ENCODE data around the gene PTPN7.
"Not testable (repeated sequence)": the region's sequence is repeated elsewhere in the genome, so short reads cannot be mapped to it uniquely, and the experiment has no call there.

Gene PTPN7

GRCh38 chr1:202182040-202182877, 21.9 kb upstream of the PTPN7 start:
- FAIRE-seq, result no peak
- no peak for TF ChIP-seq POLR2A (IDR thresholded peaks at IDR 0.05; ENCODE audit: low read depth, low read length)

GRCh38 chr1:202181586-202181985, 21.2 kb upstream of the PTPN7 start:
- FAIRE-seq (no peak), DNase-seq (ENCODE audit: insufficient read length, low spot score) (no peak)
- no peak for TF ChIP-seq POLR2A (IDR thresholded peaks at IDR 0.05; ENCODE audit: low read depth, low read length)

More at GRCh38 chr1:202182040-202182877, 21.9 kb upstream of the PTPN7 start:
- DNase-seq (ENCODE audit: insufficient read length, low spot score), result no peak

GRCh38 chr1:202180751-202181139, 20.3 kb upstream of the PTPN7 start:
- FAIRE-seq; DNase-seq (ENCODE audit: insufficient read length, low spot score): not testable (repeated sequence)

GRCh38 chr1:202179828-202180750, 19.7 kb upstream of the PTPN7 start:
- TF ChIP-seq POLR2A (IDR thresholded peaks at IDR 0.05; ENCODE audit: low read depth, low read length), result no peak
- DNase-seq (ENCODE audit: insufficient read length, low spot score) (no peak), FAIRE-seq (no peak)

- FAIRE-seq (no peak), DNase-seq (ENCODE audit: insufficient read length, low spot score) (no peak)
- no peak for TF ChIP-seq POLR2A (IDR thresholded peaks at IDR 0.05; ENCODE audit: low read depth, low read length)
These were observed 16.8 kb upstream of the PTPN7 start for GRCh38 chr1:202176949-202177927.

- DNase-seq (ENCODE audit: insufficient read length, low spot score) (no peak), FAIRE-seq (no peak)
- TF ChIP-seq POLR2A (IDR thresholded peaks at IDR 0.05; ENCODE audit: low read depth, low read length), result no peak
These were observed 13.6 kb upstream of the PTPN7 start for GRCh38 chr1:202173993-202174392.

GRCh38 chr1:202172015-202172355, 11.6 kb upstream of the PTPN7 start:
- FAIRE-seq, result no peak
- no peak for DNase-seq (ENCODE audit: insufficient read length, low spot score)
- TF ChIP-seq POLR2A (IDR thresholded peaks at IDR 0.05; ENCODE audit: low read depth, low read length), result no peak

GRCh38 chr1:202171292-202172014, 11.1 kb upstream of the PTPN7 start:
- DNase-seq (ENCODE audit: insufficient read length, low spot score), result no peak
- no peak for TF ChIP-seq POLR2A (IDR thresholded peaks at IDR 0.05; ENCODE audit: low read depth, low read length)
- FAIRE-seq, result no peak

- FAIRE-seq (no peak), DNase-seq (ENCODE audit: insufficient read length, low spot score) (no peak)
- no peak for TF ChIP-seq POLR2A (IDR thresholded peaks at IDR 0.05; ENCODE audit: low read depth, low read length)
These were observed 10.3 kb upstream of the PTPN7 start for GRCh38 chr1:202170726-202171125.

- FAIRE-seq, result no peak
- no peak for TF ChIP-seq POLR2A (IDR thresholded peaks at IDR 0.05; ENCODE audit: low read depth, low read length)
- DNase-seq (ENCODE audit: insufficient read length, low spot score), result no peak
These were observed 8.5 kb upstream of the PTPN7 start for GRCh38 chr1:202168861-202169260.

- DNase-seq (ENCODE audit: insufficient read length, low spot score), result no peak
- no peak for FAIRE-seq
- TF ChIP-seq POLR2A (IDR thresholded peaks at IDR 0.05; ENCODE audit: low read depth, low read length), result no peak
These were observed 7.5 kb upstream of the PTPN7 start for GRCh38 chr1:202167708-202168415.

GRCh38 chr1:202167054-202167453, 6.7 kb upstream of the PTPN7 start:
- FAIRE-seq; DNase-seq (ENCODE audit: insufficient read length, low spot score): not testable (repeated sequence)
